Measurements from ENCODE around the gene PARD3. TPM values are rescaled to one million over a fixed set of nuclear protein-coding genes. Genes with fewer than 3 reads are reported as not detected.
A peak's percentile ranks its signal among the peaks of the same experiment; 100 is the strongest.

The PARD3 gene
- total RNA-seq, 2 donors from 2014 or later: 32.0 to 61.9 TPM

DNA sequence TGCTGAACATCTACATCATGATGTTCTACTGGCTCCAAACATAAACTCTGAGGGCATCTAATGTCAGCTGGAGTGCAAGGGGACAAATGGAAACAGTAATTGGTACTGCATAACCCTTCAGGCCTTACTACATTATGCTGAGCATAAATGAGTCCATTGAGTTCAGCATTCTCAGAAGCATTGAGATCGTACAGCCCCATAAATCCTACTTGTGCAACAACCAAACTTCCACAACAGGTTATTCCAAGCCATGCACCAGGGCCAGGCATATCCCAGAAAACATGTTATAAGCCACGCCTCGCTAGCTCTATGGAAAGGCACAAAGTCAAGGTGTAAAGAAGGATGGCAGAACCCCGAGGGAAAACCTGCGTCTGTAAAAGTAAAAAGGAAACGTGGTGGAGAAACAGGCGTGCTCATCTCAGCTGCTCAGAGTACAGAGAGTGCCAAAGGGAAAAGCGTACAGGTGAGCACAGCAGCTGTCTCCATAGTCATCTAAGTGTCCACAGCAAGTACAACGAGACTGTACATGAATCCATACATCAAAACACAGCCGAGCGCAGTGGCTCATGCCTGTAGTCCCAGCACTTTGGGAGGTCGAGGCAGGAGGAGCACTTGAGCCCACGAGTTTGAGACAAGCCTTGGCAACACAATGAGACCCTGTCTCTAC, 124.6 kb downstream of the PARD3 start:
- Histone ChIP-seq H3K9me3 (no peaks in the 10 kb centered on the region), H3K4me1 (replicated peaks) (no peaks in the 10 kb centered on the region), H3K27ac (no peak overlapping the region), H3K27me3 (replicated peaks; ENCODE audit: insufficient read depth) (no peaks in the 10 kb centered on the region), H3K36me3 (no peaks in the 10 kb centered on the region), H3K4me3 (no peak overlapping the region)
- no peak for DNase-seq (ENCODE audit: low spot score)
- intact Hi-C loops (cut with DNase I): no loop called here
- 66% methylated on average over 13 of the region's 13 CpGs for whole genome bisulfite sequencing
- TF ChIP-seq, protein P1, sequence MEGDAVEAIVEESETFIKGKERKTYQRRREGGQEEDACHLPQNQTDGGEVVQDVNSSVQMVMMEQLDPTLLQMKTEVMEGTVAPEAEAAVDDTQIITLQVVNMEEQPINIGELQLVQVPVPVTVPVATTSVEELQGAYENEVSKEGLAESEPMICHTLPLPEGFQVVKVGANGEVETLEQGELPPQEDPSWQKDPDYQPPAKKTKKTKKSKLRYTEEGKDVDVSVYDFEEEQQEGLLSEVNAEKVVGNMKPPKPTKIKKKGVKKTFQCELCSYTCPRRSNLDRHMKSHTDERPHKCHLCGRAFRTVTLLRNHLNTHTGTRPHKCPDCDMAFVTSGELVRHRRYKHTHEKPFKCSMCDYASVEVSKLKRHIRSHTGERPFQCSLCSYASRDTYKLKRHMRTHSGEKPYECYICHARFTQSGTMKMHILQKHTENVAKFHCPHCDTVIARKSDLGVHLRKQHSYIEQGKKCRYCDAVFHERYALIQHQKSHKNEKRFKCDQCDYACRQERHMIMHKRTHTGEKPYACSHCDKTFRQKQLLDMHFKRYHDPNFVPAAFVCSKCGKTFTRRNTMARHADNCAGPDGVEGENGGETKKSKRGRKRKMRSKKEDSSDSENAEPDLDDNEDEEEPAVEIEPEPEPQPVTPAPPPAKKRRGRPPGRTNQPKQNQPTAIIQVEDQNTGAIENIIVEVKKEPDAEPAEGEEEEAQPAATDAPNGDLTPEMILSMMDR (IDR thresholded peaks at IDR 0.05): no peak
- TF ChIP-seq POLR2AphosphoS5 (IDR thresholded peaks at IDR 0.05): peak; percentile 13
- TF ChIP-seq POLR2A (IDR thresholded peaks at IDR 0.05): no peak

DNA sequence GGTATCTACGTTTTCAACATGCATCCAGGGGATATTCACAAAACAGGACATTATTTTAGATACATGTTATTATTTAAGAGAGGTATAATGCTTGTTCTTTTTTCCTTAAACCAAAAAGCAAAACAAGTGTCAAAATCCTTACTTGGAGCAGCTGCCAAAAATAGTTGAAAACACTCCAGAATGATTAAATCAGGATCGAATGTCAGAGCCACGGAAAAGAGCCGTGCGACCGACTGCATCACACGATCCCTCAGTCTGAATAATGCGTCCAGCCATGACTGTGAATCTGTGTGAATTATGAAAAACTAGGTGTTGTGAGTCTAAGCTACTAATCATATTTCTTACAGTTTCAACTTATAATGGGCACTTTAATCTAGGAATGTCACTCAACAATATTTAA, 126.0 kb downstream of the PARD3 start:
- Histone ChIP-seq H3K4me1 (replicated peaks) (no peaks in the 10 kb centered on the region), H3K9me3 (no peaks in the 10 kb centered on the region), H3K27me3 (replicated peaks; ENCODE audit: insufficient read depth) (no peaks in the 10 kb centered on the region), H3K27ac (no peak overlapping the region), H3K36me3 (no peaks in the 10 kb centered on the region), H3K4me3 (no peak overlapping the region)
- intact Hi-C loops (cut with DNase I): no loop called here
- no peak for DNase-seq (ENCODE audit: low spot score)
- 13% methylated on average over 8 of the region's 8 CpGs for whole genome bisulfite sequencing
- TF ChIP-seq, protein P1 (IDR thresholded peaks at IDR 0.05): no peak
- TF ChIP-seq POLR2A (IDR thresholded peaks at IDR 0.05) (no peak), POLR2AphosphoS5 (IDR thresholded peaks at IDR 0.05) (no peak)

DNA sequence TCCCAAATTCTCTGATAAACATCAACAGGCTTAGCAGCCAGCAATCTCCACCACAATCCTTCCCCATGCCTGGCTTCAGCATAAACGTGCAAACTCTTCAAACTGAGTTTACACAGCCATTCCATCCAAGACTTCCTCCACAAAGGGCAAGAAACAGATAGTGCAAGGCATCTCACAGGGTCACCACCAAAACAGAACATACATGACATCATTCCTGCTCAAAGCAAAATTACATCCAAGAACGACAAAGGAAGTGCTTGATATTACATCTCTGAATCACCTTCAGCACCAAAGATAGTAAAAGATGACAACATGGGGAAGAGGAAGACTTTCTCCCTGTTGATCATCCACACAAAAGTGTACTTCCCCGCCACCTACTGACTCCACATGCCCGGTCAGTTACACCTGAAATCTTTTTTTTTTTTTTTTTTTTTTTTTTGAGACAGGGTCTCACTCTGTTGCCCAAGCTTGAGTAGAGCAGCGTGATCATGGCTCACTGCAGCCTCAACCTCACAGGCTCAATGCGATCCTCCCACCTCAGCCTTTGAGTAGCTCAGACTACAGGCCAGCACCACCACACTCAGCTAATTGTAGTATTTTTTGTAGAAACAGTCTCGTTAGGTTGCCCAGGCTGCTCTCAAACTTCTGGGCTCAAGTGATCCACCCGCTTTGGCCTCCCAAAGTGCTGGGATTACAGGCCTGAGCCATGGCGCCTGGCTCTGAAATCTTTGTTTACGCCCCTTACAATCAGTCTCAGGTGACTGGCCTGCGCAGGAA, 127.5 kb downstream of the PARD3 start:
- intact Hi-C loops (cut with DNase I): no loop called here
- Histone ChIP-seq H3K36me3 (no peaks in the 10 kb centered on the region), H3K9me3 (no peaks in the 10 kb centered on the region), H3K27me3 (replicated peaks; ENCODE audit: insufficient read depth) (no peaks in the 10 kb centered on the region), H3K4me3 (no peak overlapping the region), H3K4me1 (replicated peaks) (no peaks in the 10 kb centered on the region), H3K27ac (no peak overlapping the region)
- no peak for DNase-seq (ENCODE audit: low spot score)
- no peak for TF ChIP-seq POLR2AphosphoS5 (IDR thresholded peaks at IDR 0.05)
- TF ChIP-seq, protein P1 (IDR thresholded peaks at IDR 0.05): no peak
- TF ChIP-seq POLR2A (IDR thresholded peaks at IDR 0.05): no peak
- WGBS: 87% methylated on average over 11 of the region's 11 CpGs

DNA sequence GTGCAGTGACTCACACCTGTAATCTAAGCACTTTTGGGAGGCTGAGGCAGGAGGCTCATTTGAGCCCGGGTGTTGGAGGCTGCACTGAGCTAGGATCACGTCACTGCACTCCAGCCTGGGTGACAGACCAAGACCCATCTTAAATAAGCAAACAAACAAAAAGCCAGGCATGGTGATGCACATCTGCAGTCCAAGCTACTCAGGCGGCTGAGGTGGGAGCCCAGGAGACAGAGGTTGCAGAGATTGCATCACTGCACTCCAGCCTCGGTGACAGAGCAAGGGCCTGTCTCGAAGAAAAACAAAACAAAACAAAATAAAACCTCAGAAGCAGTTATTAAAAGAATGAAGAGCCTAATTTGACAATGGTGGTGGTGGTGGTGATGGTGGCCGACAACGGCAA, 132.5 kb downstream of the PARD3 start:
- no peak for DNase-seq (ENCODE audit: low spot score)
- Histone ChIP-seq H3K36me3 (no peaks in the 10 kb centered on the region), H3K4me1 (replicated peaks) (no peaks in the 10 kb centered on the region), H3K4me3 (no peak overlapping the region), H3K9me3 (no peaks in the 10 kb centered on the region), H3K27me3 (replicated peaks; ENCODE audit: insufficient read depth) (no peaks in the 10 kb centered on the region), H3K27ac (no peak overlapping the region)
- TF ChIP-seq POLR2AphosphoS5 (IDR thresholded peaks at IDR 0.05): no peak
- TF ChIP-seq POLR2A (IDR thresholded peaks at IDR 0.05): no peak
- TF ChIP-seq, protein P1 (IDR thresholded peaks at IDR 0.05): no peak
- 89% methylated on average over 7 of the region's 7 CpGs for WGBS
- intact Hi-C loops (cut with DNase I): no loop called here
